T-helper 2 cell treated with Interferon-gamma antibody and Interleukin-4, amounts not matched to agents 5 μg/mL and 100 μg/mL, for 36 hours (primary cell): Measurements from ENCODE around the gene AMOTL1.

Source experiments
- DNase-seq: peaks from one replicate; pipeline ENCODE4 v3.0.0; 2021; ENCODE audit warnings: low spot score
- H3K27ac Mint-ChIP-seq: one replicate; pipeline ENCODE4 v1.8.0; 2021; ENCODE audit warnings: mild to moderate bottlenecking, mixed read lengths
- H3K27me3 Mint-ChIP-seq: one replicate; pipeline ENCODE4 v1.8.0; 2021; ENCODE audit warnings: low read depth, mixed read lengths
- H3K36me3 Mint-ChIP-seq: one replicate; pipeline ENCODE4 v1.8.0; 2021; ENCODE audit warnings: low read depth, mixed read lengths
- H3K4me1 Mint-ChIP-seq: one replicate; pipeline ENCODE4 v1.8.0; 2021; ENCODE audit warnings: low read depth, mixed read lengths
- H3K4me3 Mint-ChIP-seq: one replicate; pipeline ENCODE4 v1.8.0; 2022; ENCODE audit warnings: mild to moderate bottlenecking, moderate library complexity, mixed read lengths
- H3K9me3 Mint-ChIP-seq: one replicate; pipeline ENCODE4 v1.8.0; 2021; ENCODE audit warnings: mixed read lengths

Gene AMOTL1

GRCh38 chr11:94821439-94821838, 53.3 kb downstream of the AMOTL1 start:
- H3K9me3 Mint-ChIP-seq = peaks cover 3% of the 10 kb centered on the region
- no peaks in the 10 kb centered on the region for H3K36me3 Mint-ChIP-seq
- no peak overlapping the region for H3K27ac Mint-ChIP-seq
- H3K4me1 Mint-ChIP-seq = no peaks in the 10 kb centered on the region
- no peak overlapping the region for H3K4me3 Mint-ChIP-seq
- no peak for DNase-seq
- no peaks in the 10 kb centered on the region for H3K27me3 Mint-ChIP-seq

- no peaks in the 10 kb centered on the region for H3K9me3 Mint-ChIP-seq
- H3K36me3 Mint-ChIP-seq = no peaks in the 10 kb centered on the region
- no peak overlapping the region for H3K27ac Mint-ChIP-seq
- no peak overlapping the region for H3K4me3 Mint-ChIP-seq
- H3K27me3 Mint-ChIP-seq = no peaks in the 10 kb centered on the region
- no peak for DNase-seq
- H3K4me1 Mint-ChIP-seq = no peaks in the 10 kb centered on the region
Measured at GRCh38 chr11:94822080-94822479, 53.9 kb downstream of the AMOTL1 start.

- no peaks in the 10 kb centered on the region for H3K4me1 Mint-ChIP-seq
- no peak overlapping the region for H3K4me3 Mint-ChIP-seq
- no peak for DNase-seq
- no peaks in the 10 kb centered on the region for H3K9me3 Mint-ChIP-seq
- no peaks in the 10 kb centered on the region for H3K36me3 Mint-ChIP-seq
- H3K27ac Mint-ChIP-seq = no peak overlapping the region
- H3K27me3 Mint-ChIP-seq = no peaks in the 10 kb centered on the region
Measured at GRCh38 chr11:94823102-94823732, 55.1 kb downstream of the AMOTL1 start.

- Mint-ChIP-seq H3K36me3 (no peaks in the 10 kb centered on the region), H3K9me3 (no peaks in the 10 kb centered on the region), H3K4me1 (no peaks in the 10 kb centered on the region), H3K27ac (no peak overlapping the region), H3K27me3 (no peaks in the 10 kb centered on the region), H3K4me3 (no peak overlapping the region)
- DNase-seq = no peak
Measured at GRCh38 chr11:94825031-94825430, 56.9 kb downstream of the AMOTL1 start.

- Mint-ChIP-seq H3K4me1 (no peaks in the 10 kb centered on the region), H3K9me3 (no peaks in the 10 kb centered on the region), H3K27me3 (no peaks in the 10 kb centered on the region)
Measured at GRCh38 chr11:94825481-94825880, 57.3 kb downstream of the AMOTL1 start.

GRCh38 chr11:94826415-94826814, 58.3 kb downstream of the AMOTL1 start:
- Mint-ChIP-seq H3K4me1 (no peaks in the 10 kb centered on the region), H3K27ac (no peak overlapping the region), H3K27me3 (peaks cover 2% of the 10 kb centered on the region), H3K4me3 (no peak overlapping the region), H3K9me3 (no peaks in the 10 kb centered on the region), H3K36me3 (no peaks in the 10 kb centered on the region)
- DNase-seq = no peak

More at GRCh38 chr11:94825481-94825880, 57.3 kb downstream of the AMOTL1 start:
- no peak for DNase-seq
- Mint-ChIP-seq H3K27ac (no peak overlapping the region), H3K4me3 (no peak overlapping the region), H3K36me3 (no peaks in the 10 kb centered on the region)

- Mint-ChIP-seq H3K4me3 (no peak overlapping the region), H3K9me3 (no peaks in the 10 kb centered on the region), H3K4me1 (no peaks in the 10 kb centered on the region), H3K27ac (no peak overlapping the region), H3K27me3 (peaks cover 2% of the 10 kb centered on the region), H3K36me3 (no peaks in the 10 kb centered on the region)
- no peak for DNase-seq
Measured at GRCh38 chr11:94828088-94828487, 59.9 kb downstream of the AMOTL1 start.

GRCh38 chr11:94830722-94831510, 62.8 kb downstream of the AMOTL1 start:
- H3K9me3 Mint-ChIP-seq = no peaks in the 10 kb centered on the region
- H3K27ac Mint-ChIP-seq = no peak overlapping the region
- no peaks in the 10 kb centered on the region for H3K4me1 Mint-ChIP-seq
- H3K4me3 Mint-ChIP-seq = no peak overlapping the region
- DNase-seq = no peak
- peaks cover 2% of the 10 kb centered on the region for H3K27me3 Mint-ChIP-seq
- no peaks in the 10 kb centered on the region for H3K36me3 Mint-ChIP-seq

GRCh38 chr11:94831529-94831928, 63.4 kb downstream of the AMOTL1 start:
- H3K4me3 Mint-ChIP-seq = no peak overlapping the region
- H3K9me3 Mint-ChIP-seq = no peaks in the 10 kb centered on the region
- no peaks in the 10 kb centered on the region for H3K36me3 Mint-ChIP-seq
- H3K4me1 Mint-ChIP-seq = no peaks in the 10 kb centered on the region
- DNase-seq = no peak
- H3K27ac Mint-ChIP-seq = no peak overlapping the region
- H3K27me3 Mint-ChIP-seq = peaks cover 2% of the 10 kb centered on the region

GRCh38 chr11:94832604-94833235, 64.6 kb downstream of the AMOTL1 start:
- H3K4me3 Mint-ChIP-seq = no peak overlapping the region
- H3K27ac Mint-ChIP-seq = no peak overlapping the region
- peaks cover 2% of the 10 kb centered on the region for H3K27me3 Mint-ChIP-seq

GRCh38 chr11:94834911-94835593, 66.9 kb downstream of the AMOTL1 start:
- no peaks in the 10 kb centered on the region for H3K4me1 Mint-ChIP-seq
- DNase-seq = no peak
- no peaks in the 10 kb centered on the region for H3K9me3 Mint-ChIP-seq
- no peak overlapping the region for H3K4me3 Mint-ChIP-seq
- H3K36me3 Mint-ChIP-seq = no peaks in the 10 kb centered on the region
- H3K27me3 Mint-ChIP-seq = peaks cover 3% of the 10 kb centered on the region
- no peak overlapping the region for H3K27ac Mint-ChIP-seq

More at GRCh38 chr11:94832604-94833235, 64.6 kb downstream of the AMOTL1 start:
- no peak for DNase-seq
- Mint-ChIP-seq H3K4me1 (no peaks in the 10 kb centered on the region), H3K9me3 (no peaks in the 10 kb centered on the region), H3K36me3 (no peaks in the 10 kb centered on the region)

GRCh38 chr11:94835594-94835927, 67.4 kb downstream of the AMOTL1 start:
- no peaks in the 10 kb centered on the region for H3K4me1 Mint-ChIP-seq
- H3K4me3 Mint-ChIP-seq = no peak overlapping the region
- no peak for DNase-seq
- H3K9me3 Mint-ChIP-seq = no peaks in the 10 kb centered on the region
- H3K36me3 Mint-ChIP-seq = no peaks in the 10 kb centered on the region
- peaks cover 3% of the 10 kb centered on the region for H3K27me3 Mint-ChIP-seq
- H3K27ac Mint-ChIP-seq = no peak overlapping the region

- Mint-ChIP-seq H3K36me3 (no peaks in the 10 kb centered on the region), H3K4me3 (no peak overlapping the region), H3K27ac (no peak overlapping the region), H3K4me1 (no peaks in the 10 kb centered on the region), H3K27me3 (peaks cover 4% of the 10 kb centered on the region), H3K9me3 (no peaks in the 10 kb centered on the region)
- no peak for DNase-seq
Measured at GRCh38 chr11:94837317-94837716, 69.2 kb downstream of the AMOTL1 start.
